NCI-H748 treated with DMSO at 0.1 percent for 48 hours (cell line): ENCODE results near the gene FBLIM1.
"Not testable (repeated sequence)": the region's sequence is repeated elsewhere in the genome, so short reads cannot be mapped to it uniquely, and the experiment has no call there.

Experiments
- DNase-seq: peaks from one replicate; lab custom pipeline; 2025; lab: John Stamatoyannopoulos, UW

Gene FBLIM1

GRCh38 chr1:15810073-15810472, 51.5 kb downstream of the FBLIM1 start:
- DNase-seq = no peak

GRCh38 chr1:15816674-15817073, 58.1 kb downstream of the FBLIM1 start:
- no peak for DNase-seq

- DNase-seq = no peak
Measured at GRCh38 chr1:15820478-15820877, 61.9 kb downstream of the FBLIM1 start.

DNA sequence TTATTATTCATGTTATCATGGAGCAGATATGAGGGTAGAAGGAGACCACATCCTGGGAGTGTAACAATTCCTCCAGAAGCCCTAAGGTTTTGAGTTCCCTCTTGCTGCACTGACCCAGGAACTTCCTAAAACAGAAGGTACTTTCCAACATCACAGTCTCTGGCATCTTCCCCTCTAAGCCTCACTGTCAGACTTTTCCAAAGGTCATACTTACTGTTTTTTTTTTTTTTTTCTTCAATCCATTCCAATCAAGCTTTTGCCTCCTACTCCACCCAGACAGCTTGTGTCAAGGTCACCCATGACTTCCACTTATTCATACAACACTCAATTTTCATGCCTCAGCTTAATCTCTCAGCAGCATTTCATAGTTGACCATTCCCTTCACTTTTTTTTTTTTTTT, 67.2 kb downstream of the FBLIM1 start:
- no peak for DNase-seq

DNA sequence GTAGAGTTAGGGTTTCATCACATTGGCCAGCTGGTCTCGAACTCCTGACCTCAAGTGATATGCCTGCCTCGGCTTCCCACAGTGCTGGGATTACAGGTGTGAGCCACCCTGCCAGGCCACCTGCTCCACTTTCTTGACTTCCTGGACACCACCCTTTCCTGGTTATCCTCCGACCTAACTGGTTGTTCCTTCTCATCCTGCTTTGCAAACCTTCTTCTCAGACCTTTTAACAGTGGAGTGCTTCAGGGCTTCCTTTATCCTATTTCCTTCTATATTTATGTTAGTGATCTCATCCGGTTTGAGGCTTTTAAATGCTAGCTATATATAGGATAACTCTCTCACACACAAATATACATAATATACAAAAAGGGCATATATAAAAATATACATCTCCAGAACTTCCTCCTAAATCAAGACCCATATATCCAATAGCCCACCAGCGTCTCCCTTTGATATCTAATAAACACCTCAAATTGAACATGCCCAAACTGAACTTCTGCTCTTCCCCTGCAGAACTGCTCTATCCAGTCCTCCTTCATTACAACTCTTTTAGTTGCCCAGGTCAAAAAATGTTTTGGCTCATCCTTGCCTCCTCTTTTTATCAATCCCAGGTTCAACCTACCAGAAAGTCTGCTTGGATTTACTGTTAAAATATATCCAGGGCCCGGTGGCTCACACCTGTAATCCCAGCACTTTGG, 68.4 kb downstream of the FBLIM1 start:
- no peak for DNase-seq

GRCh38 chr1:15827567-15827966, 69.0 kb downstream of the FBLIM1 start:
- not testable (repeated sequence) for DNase-seq

DNA sequence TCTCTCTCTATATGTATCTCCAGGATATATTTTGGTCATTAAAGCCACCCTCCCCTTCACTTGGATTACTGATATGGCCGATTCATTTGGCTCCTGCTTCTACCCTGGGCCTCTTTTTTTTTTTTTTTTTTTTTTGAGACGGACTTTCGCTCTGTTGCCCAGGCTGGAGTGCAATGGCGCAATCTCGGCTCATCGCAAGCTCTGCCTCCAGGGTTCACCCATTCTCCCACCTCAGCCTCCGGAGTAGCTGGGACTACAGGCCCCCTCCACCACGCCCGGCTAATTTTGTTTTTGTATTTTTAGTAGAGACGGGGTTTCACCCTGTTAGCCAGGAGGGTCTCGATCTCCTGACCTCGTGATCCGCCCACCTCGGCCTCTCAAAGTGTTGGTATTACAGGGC, 70.3 kb downstream of the FBLIM1 start:
- not testable (repeated sequence) for DNase-seq

DNA sequence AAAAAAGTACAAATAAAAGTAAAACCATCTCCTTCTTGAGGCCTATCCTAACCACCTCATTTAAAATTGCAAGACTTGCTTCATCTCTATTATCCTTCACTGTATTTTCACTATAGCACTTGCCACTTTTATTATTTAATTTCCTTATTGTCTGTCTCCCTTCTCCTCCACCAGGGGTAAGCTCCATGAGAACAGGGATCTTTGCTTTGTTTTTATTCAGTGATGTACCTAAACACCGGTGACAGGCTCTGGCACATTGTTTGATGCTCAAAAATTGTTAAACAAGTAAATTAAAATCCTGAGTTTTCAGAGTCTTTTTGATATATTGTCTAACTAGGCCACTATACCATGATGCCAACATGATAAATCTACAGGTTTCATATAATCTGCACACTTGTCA, 71.7 kb downstream of the FBLIM1 start:
- no peak for DNase-seq

DNA sequence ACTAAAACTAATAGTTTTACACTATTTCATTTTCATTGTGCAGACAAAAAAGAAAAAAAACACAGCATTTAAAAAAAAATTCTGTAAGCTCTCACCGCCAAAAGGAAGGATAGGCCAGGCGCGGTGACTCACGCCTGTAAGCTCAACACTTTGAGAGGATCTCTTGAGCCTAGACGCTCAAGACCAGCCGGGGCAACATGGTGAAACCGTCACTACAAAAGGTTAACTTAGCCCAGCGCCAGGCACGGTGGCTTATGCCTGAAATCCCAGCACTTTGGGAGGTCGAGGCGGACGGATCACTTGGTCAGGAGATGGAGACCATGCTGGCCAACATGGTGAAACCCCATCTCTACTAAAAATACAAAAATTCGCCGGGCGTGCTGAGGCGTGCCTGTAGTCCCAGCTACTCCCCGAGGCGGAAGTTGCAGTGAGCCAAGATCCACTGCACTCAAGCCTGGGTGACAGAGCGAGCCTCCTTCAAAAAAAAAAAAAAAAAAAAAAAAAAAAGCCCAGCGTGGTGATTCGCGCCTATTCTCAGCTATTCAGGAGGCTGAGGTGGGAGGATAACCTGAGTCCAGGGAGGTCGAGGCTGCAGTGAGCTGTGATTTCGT, 74.6 kb downstream of the FBLIM1 start:
- DNase-seq = peak; percentile 12

GRCh38 chr1:15833842-15834405, 75.3 kb downstream of the FBLIM1 start:
- DNase-seq = no peak

- peak; percentile 74 for DNase-seq
Measured at GRCh38 chr1:15834406-15835204, 76.0 kb downstream of the FBLIM1 start.

DNA sequence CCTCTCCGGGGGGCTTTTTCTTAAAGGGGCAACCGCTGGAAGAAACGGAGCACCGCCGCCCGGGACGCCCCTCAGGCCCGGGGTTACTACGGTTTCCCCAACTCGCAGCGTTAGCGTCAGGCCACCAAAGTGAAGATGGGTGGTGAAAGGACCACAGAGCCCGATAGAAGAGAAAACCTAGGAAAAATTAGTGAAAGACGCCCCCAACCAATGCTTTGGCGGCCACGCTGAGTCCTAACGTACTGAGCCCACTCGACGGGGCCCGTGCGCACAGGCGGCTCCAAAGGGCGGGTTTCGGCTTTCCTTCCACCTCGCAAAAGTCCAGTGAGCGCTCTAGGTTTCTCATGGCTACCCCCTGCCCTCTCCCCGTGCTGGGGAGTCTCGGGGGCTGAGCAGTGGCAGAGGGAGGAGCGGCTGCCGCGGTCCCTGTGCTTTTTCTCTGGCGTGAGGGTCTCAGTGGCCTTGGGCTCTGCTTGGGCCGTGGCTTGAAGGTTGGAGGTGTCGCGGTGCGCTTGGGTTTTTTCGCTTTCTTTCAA, 76.7 kb downstream of the FBLIM1 start:
- no peak for DNase-seq

DNA sequence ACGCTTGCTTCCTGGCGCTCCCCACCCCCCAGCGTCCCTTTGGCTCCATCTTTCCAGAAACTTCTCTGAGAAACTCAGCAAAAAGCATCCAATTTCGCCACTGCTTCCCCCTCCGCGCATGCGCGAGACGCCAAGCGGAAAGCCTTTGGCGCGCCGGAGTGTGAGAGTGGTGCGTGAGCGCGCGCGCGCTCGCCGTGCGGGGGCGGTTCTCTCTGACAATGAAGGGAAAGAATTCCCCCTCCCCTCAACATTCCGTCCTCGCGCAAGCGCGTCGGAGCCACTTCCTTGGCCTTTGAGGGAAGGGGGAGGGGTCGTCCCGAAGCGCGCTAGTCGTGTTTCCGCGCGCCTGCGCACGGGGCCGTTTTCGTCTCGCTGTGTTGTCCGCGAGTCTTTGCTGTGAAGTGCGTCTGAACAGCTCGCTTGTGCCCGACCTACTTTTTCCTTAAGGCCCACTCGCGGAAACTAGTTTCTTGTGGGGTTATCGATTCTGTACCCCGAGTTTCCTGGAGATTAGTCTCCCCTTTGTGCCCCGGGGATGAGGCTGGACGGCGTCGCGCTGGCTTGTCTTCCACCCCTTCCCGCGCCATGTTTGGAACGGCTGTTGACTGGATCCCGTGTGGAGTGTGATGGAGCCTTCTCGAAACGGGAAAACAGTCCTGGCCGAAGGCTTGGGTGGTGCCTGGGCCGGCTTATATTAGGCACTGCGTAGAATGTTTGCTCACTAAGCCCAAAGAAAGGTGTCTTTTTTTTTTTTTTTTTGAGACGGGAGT, 77.3 kb downstream of the FBLIM1 start:
- peak; percentile 88 for DNase-seq
